ENCODE data around the gene VWA8. TPM values are rescaled to one million over a fixed set of nuclear protein-coding genes. Genes with fewer than 3 reads are reported as not detected.

VWA8 gene
- total and polyA plus RNA-seq, 2 of the 8 experiments (the other 6 are each of a cell fraction or from before 2014, with no cell fraction given): 5.9 to 19.6 TPM

DNA sequence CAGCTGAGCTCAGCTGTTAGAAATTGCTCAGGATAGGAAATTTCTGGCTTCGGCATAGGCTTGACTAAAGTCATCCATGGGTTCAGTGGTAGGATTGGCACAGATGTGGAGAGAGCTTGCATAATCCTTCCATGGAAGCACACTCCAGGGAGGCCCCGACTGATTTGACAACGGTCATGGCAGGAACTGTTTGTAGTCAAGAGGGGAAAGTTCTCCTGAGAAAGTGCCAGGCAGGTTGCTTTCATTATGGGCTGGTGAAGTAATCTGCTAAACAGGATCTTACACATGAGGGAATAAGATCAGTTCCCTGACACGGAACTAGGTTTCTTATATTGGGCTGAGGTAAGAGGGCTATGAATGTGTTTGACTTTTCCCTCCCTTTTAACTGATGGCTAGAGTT lies 383.5 kb downstream of the VWA8 start:
- H3K23ac ChIP-seq (ENCODE audit: insufficient read length): no peak overlapping the region
- no peaks in the 10 kb centered on the region for H3K23me2 ChIP-seq (ENCODE audit: low read depth, low read length)
- no peak overlapping the region for H3K18ac ChIP-seq (ENCODE audit: extremely low read depth, low read length)
- CTCF ChIA-PET (ENCODE audit: partially characterized antibody): interaction anchor here (2.3 kb wide), 1 partner anchor 10 kb away, joined by 8 read pairs; no protein-coding TSS in a partner anchor
- no peak overlapping the region for H3K9ac ChIP-seq (replicated peaks in 1 of 4; ENCODE audit: extremely low read depth in 1 of 4, low read depth in 3 of 4, low read length in 3 of 4)
- H3K79me1 ChIP-seq (ENCODE audit: low read depth, low read length): no peaks in the 10 kb centered on the region
- no peak overlapping the region for H3K4ac ChIP-seq (replicated peaks; ENCODE audit: insufficient read length, low read depth, low read length)
- H3K4me2 ChIP-seq (ENCODE audit: insufficient read depth in 1 of 2, low read depth in 2 of 2, low read length in 2 of 2): no peak overlapping the region
- H4K91ac ChIP-seq (replicated peaks; ENCODE audit: insufficient read length, low read length): no peak overlapping the region
- H4K8ac ChIP-seq (ENCODE audit: extremely low read depth, insufficient read depth, low read length): no peak overlapping the region
- H3K4me1 ChIP-seq (replicated peaks in 1 of 4; ENCODE audit: control insufficient read depth in 3 of 4, insufficient read depth in 4 of 4, low read length in 3 of 4): no peaks in the 10 kb centered on the region
- no peak overlapping the region for H3K14ac ChIP-seq (ENCODE audit: insufficient read length)
- H3K36me3 ChIP-seq (ENCODE audit: control insufficient read depth in 2 of 4, insufficient read depth in 4 of 4, low read length in 3 of 4): no peaks in the 10 kb centered on the region
- H3K79me2 ChIP-seq (ENCODE audit: control insufficient read depth in 1 of 2, insufficient read depth in 2 of 2, low read length in 2 of 2): no peaks in the 10 kb centered on the region
- no peaks in the 10 kb centered on the region for H4K20me1 ChIP-seq (replicated peaks in 1 of 2; ENCODE audit: control insufficient read depth in 1 of 2, insufficient read depth in 2 of 2, low read length in 2 of 2)
- DNase-seq (ENCODE audit: low read depth in 1 of 2, low spot score in 2 of 2): no peak
- no peak overlapping the region for H2BK20ac ChIP-seq (ENCODE audit: low read length)
- no peak overlapping the region for H3K4me3 ChIP-seq (ENCODE audit: extremely low read depth in 1 of 4, insufficient read depth in 2 of 4, low read depth in 3 of 4, low read length in 4 of 4)
- H4K5ac ChIP-seq (ENCODE audit: insufficient read length, low read depth, low read length): no peak overlapping the region
- no peak overlapping the region for H2AK5ac ChIP-seq (ENCODE audit: low read depth, low read length)
- no peaks in the 10 kb centered on the region for H3K27me3 ChIP-seq (replicated peaks in 1 of 4; ENCODE audit: control insufficient read depth in 3 of 4, extremely low read depth in 1 of 4, insufficient read depth in 3 of 4, low read length in 3 of 4)
- 84% methylated on average over 4 of the region's 4 CpGs; no CpG with 5 or more reads in 1 of the 2 experiments for WGBS, 2 experiments (ENCODE audit: extremely low coverage in 1 of 2, insufficient coverage in 1 of 2, insufficient read length in 1 of 2, insufficient replicate concordance in 2 of 2, low coverage in 1 of 2, low lambda C conversion rate in 2 of 2, missing lambda C conversion rate in 1 of 2)
- H3K56ac ChIP-seq (replicated peaks; ENCODE audit: insufficient read length, low read depth, low read length): no peak overlapping the region
- POLR2A ChIA-PET (ENCODE audit: partially characterized antibody): no interaction called here
- H2BK120ac ChIP-seq (replicated peaks; ENCODE audit: low read depth, low read length): no peak overlapping the region
- H2BK12ac ChIP-seq (ENCODE audit: low read depth, low read length): no peak overlapping the region
- no peak overlapping the region for H2BK15ac ChIP-seq (ENCODE audit: low read length)
- H3K27ac ChIP-seq (ENCODE audit: low read depth, low read length): no peak overlapping the region
- no peak overlapping the region for H2BK5ac ChIP-seq (ENCODE audit: low read depth, low read length)
- no peak for FAIRE-seq
- no peaks in the 10 kb centered on the region; a peak in 1 of 4 replicates for H3K9me3 ChIP-seq (ENCODE audit: insufficient read depth in 2 of 2, low read depth in 1 of 2, low read length in 1 of 2)
- no peak overlapping the region for H2AFZ ChIP-seq (ENCODE audit: low read length)
- TF ChIP-seq RBBP5 (IDR thresholded peaks at IDR 0.05; ENCODE audit: borderline replicate concordance, low read depth, low read length) (no peak), SP4 (IDR thresholded peaks at IDR 0.05; ENCODE audit: low read length) (no peak), ATF2 (IDR thresholded peaks at IDR 0.05; ENCODE audit: low read length) (no peak), FOSL1 (IDR thresholded peaks at IDR 0.05; ENCODE audit: insufficient read depth, low read depth, low read length) (no peak), EP300 (IDR thresholded peaks at IDR 0.05; ENCODE audit: borderline replicate concordance in 1 of 2, low read depth in 2 of 2, low read length in 2 of 2) (no peak), CBX5 (IDR thresholded peaks at IDR 0.05; ENCODE audit: low read depth, low read length) (no peak), CBX8 (IDR thresholded peaks at IDR 0.05; ENCODE audit: borderline replicate concordance, low read depth, low read length) (no peak), ZNF274 (IDR thresholded peaks at IDR 0.05; ENCODE audit: borderline replicate concordance, extremely low read depth, low read length) (no peak), SRF (IDR thresholded peaks at IDR 0.05; ENCODE audit: low read depth, low read length) (no peak)
- TF ChIP-seq, protein P1, sequence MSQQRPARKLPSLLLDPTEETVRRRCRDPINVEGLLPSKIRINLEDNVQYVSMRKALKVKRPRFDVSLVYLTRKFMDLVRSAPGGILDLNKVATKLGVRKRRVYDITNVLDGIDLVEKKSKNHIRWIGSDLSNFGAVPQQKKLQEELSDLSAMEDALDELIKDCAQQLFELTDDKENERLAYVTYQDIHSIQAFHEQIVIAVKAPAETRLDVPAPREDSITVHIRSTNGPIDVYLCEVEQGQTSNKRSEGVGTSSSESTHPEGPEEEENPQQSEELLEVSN (IDR thresholded peaks at IDR 0.05): no peak
- TF ChIP-seq, protein P2, sequence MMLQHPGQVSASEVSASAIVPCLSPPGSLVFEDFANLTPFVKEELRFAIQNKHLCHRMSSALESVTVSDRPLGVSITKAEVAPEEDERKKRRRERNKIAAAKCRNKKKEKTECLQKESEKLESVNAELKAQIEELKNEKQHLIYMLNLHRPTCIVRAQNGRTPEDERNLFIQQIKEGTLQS (IDR thresholded peaks at IDR 0.05; ENCODE audit: insufficient read depth, low read depth, low read length): no peak
